KMS-11 (cell line): ENCODE results near the gene DDX25.

ENCODE experiments used
- H2AFZ ChIP-seq: fragments of 200-600 bp; sonication (generic); 2 replicates; pipeline ENCODE4 v1.6.1; 2016; ENCODE audit warnings: antibody characterized with exemption, mixed run types, low read depth
- H3K27ac ChIP-seq: fragments of 200-600 bp; sonication (generic); 2 replicates; pipeline ENCODE4 v1.6.1; 2016; ENCODE audit warnings: mild to moderate bottlenecking, mixed run types
- H3K27me3 ChIP-seq: fragments of 200-600 bp; sonication (generic); 2 replicates; pipeline ENCODE4 v1.6.1; 2017; ENCODE audit warnings: mild to moderate bottlenecking, low read depth, mixed run types, moderate library complexity; ENCODE audit not compliant: insufficient read depth
- H3K36me3 ChIP-seq: fragments of 200-600 bp; sonication (generic); 2 replicates; pipeline ENCODE4 v1.6.1; 2017; ENCODE audit warnings: mild to moderate bottlenecking, mixed run types; ENCODE audit not compliant: insufficient read depth
- H3K4me1 ChIP-seq: fragments of 200-600 bp; sonication (generic); 2 replicates; pipeline ENCODE4 v1.6.1; 2016; ENCODE audit warnings: mild to moderate bottlenecking, low read depth, mixed run types; ENCODE audit not compliant: poor library complexity, severe bottlenecking
- H3K4me2 ChIP-seq: fragments of 200-600 bp; sonication (generic); 2 replicates; pipeline ENCODE4 v1.7.0; 2016; ENCODE audit warnings: mild to moderate bottlenecking, mixed run types
- H3K4me3 ChIP-seq: fragments of 200-600 bp; sonication (generic); IDR thresholded peaks from 2 replicates; pipeline ENCODE4 v1.6.1; 2017; ENCODE audit warnings: low read depth, low read length, mixed read lengths; ENCODE audit not compliant: insufficient read depth
- H3K79me2 ChIP-seq: fragments of 200-600 bp; sonication (generic); 2 replicates; pipeline ENCODE4 v1.6.1; 2016; ENCODE audit warnings: low read depth, mixed run types; ENCODE audit not compliant: insufficient read depth
- H3K9ac ChIP-seq: fragments of 200-600 bp; sonication (generic); 2 replicates; pipeline ENCODE4 v1.6.1; 2016; ENCODE audit warnings: mild to moderate bottlenecking, mixed run types
- H4K20me1 ChIP-seq: fragments of 200-600 bp; sonication (generic); 2 replicates; pipeline ENCODE4 v1.6.1; 2016; ENCODE audit warnings: mild to moderate bottlenecking, mixed run types; ENCODE audit not compliant: insufficient read depth
- CTCF ChIP-seq: fragments of 200-600 bp; sonication (generic); conservative IDR thresholded peaks from 2 replicates; pipeline ENCODE4 v1.6.1; 2017; ENCODE audit warnings: low read depth, mild to moderate bottlenecking, antibody characterized with exemption, low read length, moderate library complexity, mixed read lengths

The DDX25 gene

GRCh38 chr11:125934473-125934872 is 30.2 kb downstream of the DDX25 start:
- no peaks in the 10 kb centered on the region for H4K20me1 ChIP-seq
- no peak overlapping the region for H3K4me3 ChIP-seq
- H3K27me3 ChIP-seq = no peaks in the 10 kb centered on the region
- no peaks in the 10 kb centered on the region for H3K4me1 ChIP-seq
- no peaks in the 10 kb centered on the region for H3K36me3 ChIP-seq
- no peak overlapping the region for H2AFZ ChIP-seq
- no peak overlapping the region for H3K4me2 ChIP-seq
- no peak for TF ChIP-seq CTCF
- no peak overlapping the region for H3K27ac ChIP-seq
- H3K9ac ChIP-seq = no peak overlapping the region
- no peaks in the 10 kb centered on the region for H3K79me2 ChIP-seq

- H3K36me3 ChIP-seq = no peaks in the 10 kb centered on the region
- no peak overlapping the region for H3K4me3 ChIP-seq
- no peaks in the 10 kb centered on the region for H3K4me1 ChIP-seq
- no peaks in the 10 kb centered on the region for H3K27me3 ChIP-seq
- no peak for TF ChIP-seq CTCF
- H3K4me2 ChIP-seq = no peak overlapping the region
- no peaks in the 10 kb centered on the region for H4K20me1 ChIP-seq
- H3K9ac ChIP-seq = no peak overlapping the region
- H3K27ac ChIP-seq = no peak overlapping the region
- H3K79me2 ChIP-seq = no peaks in the 10 kb centered on the region
- H2AFZ ChIP-seq = no peak overlapping the region
Observed at GRCh38 chr11:125935056-125935455, 30.7 kb downstream of the DDX25 start.

- Histone ChIP-seq H3K79me2 (no peaks in the 10 kb centered on the region), H3K27ac (no peak overlapping the region), H4K20me1 (no peaks in the 10 kb centered on the region), H3K27me3 (no peaks in the 10 kb centered on the region), H3K4me2 (no peak overlapping the region), H3K9ac (no peak overlapping the region), H3K36me3 (no peaks in the 10 kb centered on the region), H3K4me1 (no peaks in the 10 kb centered on the region), H2AFZ (no peak overlapping the region), H3K4me3 (no peak overlapping the region)
- no peak for TF ChIP-seq CTCF
Observed at GRCh38 chr11:125935618-125936199, 31.4 kb downstream of the DDX25 start.

GRCh38 chr11:125938418-125938817 is 34.1 kb downstream of the DDX25 start:
- no peak overlapping the region for H2AFZ ChIP-seq
- H3K36me3 ChIP-seq = no peaks in the 10 kb centered on the region
- H3K79me2 ChIP-seq = no peaks in the 10 kb centered on the region
- no peak for TF ChIP-seq CTCF
- peaks cover 5% of the 10 kb centered on the region for H3K4me1 ChIP-seq
- H3K27ac ChIP-seq = no peak overlapping the region
- H3K9ac ChIP-seq = no peak overlapping the region
- H3K4me2 ChIP-seq = no peak overlapping the region
- H3K4me3 ChIP-seq = no peak overlapping the region
- no peaks in the 10 kb centered on the region for H4K20me1 ChIP-seq
- H3K27me3 ChIP-seq = no peaks in the 10 kb centered on the region
